Esophagus squamous epithelium (tissue), 4 donors: Measurements from ENCODE around the gene TIMP2.

Source experiments
- POLR2A ChIP-seq, 4 donors: fragments of 450-650 bp; IDR thresholded peaks; one replicate each; pipeline ENCODE4 v1.6.1; 2017; ENCODE audit warnings: antibody characterized with exemption in 4 of 4, mild to moderate bottlenecking in 4 of 4, moderate library complexity in 3 of 4
- TF ChIP-seq, protein P1 (sequence below), 6 experiments: fragments of 450-650 bp in 4 of 6; fragments of 200-600 bp in 2 of 6; sonication (generic) in 2 of 6; IDR thresholded peaks; one replicate each; pipeline ENCODE4 v1.5.1; 2016 to 2019; ENCODE audit warnings: antibody characterized with exemption in 6 of 6, mild to moderate bottlenecking in 4 of 6, moderate library complexity in 4 of 6

- TF ChIP-seq, protein P1, sequence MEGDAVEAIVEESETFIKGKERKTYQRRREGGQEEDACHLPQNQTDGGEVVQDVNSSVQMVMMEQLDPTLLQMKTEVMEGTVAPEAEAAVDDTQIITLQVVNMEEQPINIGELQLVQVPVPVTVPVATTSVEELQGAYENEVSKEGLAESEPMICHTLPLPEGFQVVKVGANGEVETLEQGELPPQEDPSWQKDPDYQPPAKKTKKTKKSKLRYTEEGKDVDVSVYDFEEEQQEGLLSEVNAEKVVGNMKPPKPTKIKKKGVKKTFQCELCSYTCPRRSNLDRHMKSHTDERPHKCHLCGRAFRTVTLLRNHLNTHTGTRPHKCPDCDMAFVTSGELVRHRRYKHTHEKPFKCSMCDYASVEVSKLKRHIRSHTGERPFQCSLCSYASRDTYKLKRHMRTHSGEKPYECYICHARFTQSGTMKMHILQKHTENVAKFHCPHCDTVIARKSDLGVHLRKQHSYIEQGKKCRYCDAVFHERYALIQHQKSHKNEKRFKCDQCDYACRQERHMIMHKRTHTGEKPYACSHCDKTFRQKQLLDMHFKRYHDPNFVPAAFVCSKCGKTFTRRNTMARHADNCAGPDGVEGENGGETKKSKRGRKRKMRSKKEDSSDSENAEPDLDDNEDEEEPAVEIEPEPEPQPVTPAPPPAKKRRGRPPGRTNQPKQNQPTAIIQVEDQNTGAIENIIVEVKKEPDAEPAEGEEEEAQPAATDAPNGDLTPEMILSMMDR (IDR thresholded peaks at IDR 0.05) = no peak
- TF ChIP-seq POLR2A (IDR thresholded peaks at IDR 0.05) = no peak
Measured at GRCh38 chr17:78884148-78884825, 40.9 kb downstream of the TIMP2 start.
